Liver (tissue), 9 donors: ENCODE data around the gene PPP1R1A. TPM values are rescaled to one million over a fixed set of nuclear protein-coding genes. Genes with fewer than 3 reads are reported as not detected.

Experiments used
- DNase-seq: peaks from one replicate; pipeline ENCODE4 v3.0.0-alpha.2; 2017; ENCODE audit warnings: low spot score
- H3K27ac ChIP-seq, 2 donors: one replicate each; pipeline ENCODE4 v1.7.0; 2013; ENCODE audit warnings: inconsistent platforms in 2 of 2, low read length in 2 of 2, control low read depth in 1 of 2, low read depth in 1 of 2, mild to moderate bottlenecking in 1 of 2
- H3K27me3 ChIP-seq, 4 donors: one replicate each; pipeline versions ENCODE4 v1.6.1 to v1.7.0; 2013; ENCODE audit warnings: low read length in 3 of 4, inconsistent platforms in 1 of 4, mild to moderate bottlenecking in 1 of 4, moderate library complexity in 1 of 4; ENCODE audit not compliant: control insufficient read depth in 4 of 4, insufficient read depth in 4 of 4
- H3K36me3 ChIP-seq, 4 donors: one replicate each; pipeline versions ENCODE4 v1.6.1 to v1.7.0; 2013; ENCODE audit warnings: low read length in 3 of 4, mild to moderate bottlenecking in 3 of 4, low read depth in 1 of 4, moderate library complexity in 1 of 4; ENCODE audit not compliant: control insufficient read depth in 4 of 4, insufficient read depth in 3 of 4
- H3K4me1 ChIP-seq, 4 donors: one replicate each; pipeline versions ENCODE4 v1.6.1 to v1.7.0; 2013; ENCODE audit warnings: low read length in 3 of 4, mild to moderate bottlenecking in 3 of 4, moderate library complexity in 1 of 4; ENCODE audit not compliant: control insufficient read depth in 4 of 4, insufficient read depth in 4 of 4
- H3K4me3 ChIP-seq, 3 donors: one replicate each; pipeline versions ENCODE4 v1.6.1 to v1.7.0; 2013; ENCODE audit warnings: low read length in 3 of 3, control low read depth in 1 of 3, low read depth in 1 of 3, mild to moderate bottlenecking in 1 of 3
- H3K9ac ChIP-seq, 2 donors: one replicate each; pipeline ENCODE4 v1.7.0; 2013; ENCODE audit warnings: low read length in 2 of 2, mild to moderate bottlenecking in 2 of 2, moderate library complexity in 2 of 2, control low read depth in 1 of 2, low read depth in 1 of 2
- H3K9me3 ChIP-seq, 4 donors: one replicate each; pipeline versions ENCODE4 v1.6.1 to v1.7.0; 2013; ENCODE audit warnings: low read length in 3 of 4; ENCODE audit not compliant: control insufficient read depth in 4 of 4
- ATF3 ChIP-seq: IDR thresholded peaks from 2 replicates; pipeline ENCODE4 v1.6.1; 2016; ENCODE audit warnings: antibody characterized with exemption
- FOXA1 ChIP-seq: IDR thresholded peaks from 2 replicates; pipeline ENCODE4 v1.6.1; 2016; ENCODE audit warnings: antibody characterized with exemption
- FOXA2 ChIP-seq: IDR thresholded peaks from 2 replicates; pipeline ENCODE4 v1.6.1; 2016; ENCODE audit warnings: antibody characterized with exemption
- GABPA ChIP-seq, 2 donors: IDR thresholded peaks in 1 of 2; conservative IDR thresholded peaks in 1 of 2; 2 replicates each; pipeline ENCODE4 v1.6.1; 2016; ENCODE audit warnings: antibody characterized with exemption in 2 of 2, mild to moderate bottlenecking in 1 of 2, moderate library complexity in 1 of 2
- HNF4A ChIP-seq, 2 donors: conservative IDR thresholded peaks; 2 replicates each; pipeline ENCODE4 v1.6.1; 2016; ENCODE audit warnings: antibody characterized with exemption in 2 of 2, mild to moderate bottlenecking in 2 of 2
- HNF4G ChIP-seq: IDR thresholded peaks from 2 replicates; pipeline ENCODE4 v1.6.1; 2016; ENCODE audit warnings: antibody characterized with exemption
- JUND ChIP-seq, 2 donors: IDR thresholded peaks; 2 replicates each; pipeline ENCODE4 v1.6.1; 2016; ENCODE audit warnings: antibody characterized with exemption in 2 of 2
- MAX ChIP-seq: IDR thresholded peaks from 2 replicates; pipeline ENCODE4 v1.6.1; 2016; ENCODE audit warnings: antibody characterized with exemption
- NR2F2 ChIP-seq: IDR thresholded peaks from 2 replicates; pipeline ENCODE4 v1.6.1; 2016; ENCODE audit warnings: antibody characterized with exemption
- RAD21 ChIP-seq, 2 donors: IDR thresholded peaks; 2 replicates each; pipeline ENCODE4 v1.6.1; 2016; ENCODE audit warnings: antibody characterized with exemption in 2 of 2, mild to moderate bottlenecking in 2 of 2
- REST ChIP-seq: IDR thresholded peaks from 2 replicates; pipeline ENCODE4 v1.6.1; 2016; ENCODE audit warnings: antibody characterized with exemption, mild to moderate bottlenecking
- RXRA ChIP-seq, 2 donors: IDR thresholded peaks; 2 replicates each; pipeline ENCODE4 v1.6.1; 2017 to 2018; ENCODE audit warnings: antibody characterized with exemption in 2 of 2, mild to moderate bottlenecking in 1 of 2
- SP1 ChIP-seq: IDR thresholded peaks from 2 replicates; pipeline ENCODE4 v1.6.1; 2018; ENCODE audit warnings: antibody characterized with exemption, mild to moderate bottlenecking
- TAF1 ChIP-seq: conservative IDR thresholded peaks from 2 replicates; pipeline ENCODE4 v1.6.1; 2016; ENCODE audit warnings: antibody characterized with exemption, mild to moderate bottlenecking
- ZBTB33 ChIP-seq: IDR thresholded peaks from 2 replicates; pipeline ENCODE4 v1.6.1; 2016; ENCODE audit warnings: antibody characterized with exemption
- WGBS: extraction: QIAGEN DNeasy Blood & Tissue Kit; methylation state at CpG from one replicate; pipeline ENCODE4 v1.1.7; 2013; 5-methylcytosine and 5-hydroxymethylcytosine counted together
- polyA plus RNA-seq, 2 donors: library from polyadenylated mRNA; stranded (reverse) in 1 of 2; unstranded in 1 of 2; fragments of 200-250 nt in 1 of 2; fragments of >200 nt in 1 of 2; fragmentation: Nextera tagmentation in 1 of 2; extraction: Ambion mirVana in 1 of 2; gene quantifications; one replicate each; pipeline versions ENCODE4 v1.2.1 to v1.2.3, GENCODE V29; 2013 to 2015
- total RNA-seq, 2 donors: library from RNA; depleted of rRNA; stranded (reverse); fragments of >200 nt; gene quantifications; one replicate each; pipeline ENCODE4 v1.2.3, GENCODE V29; 2014
- donor health status: healthy.
- donor health status: healthy.
- donor health status: healthy.
- donor health status: healthy.
- donor health status: healthy.

The PPP1R1A gene
- total and polyA plus RNA-seq, 4 donors = 8.1 to 182 (median 43.8) TPM

- TF ChIP-seq REST (no peak), NR2F2 (no peak)
Measured at GRCh38 chr12:54622463-54623183, 34.2 kb upstream of the PPP1R1A start (continued).

- Histone ChIP-seq H3K9ac (no peak overlapping the region), H3K4me3 (no peak overlapping the region), H3K9me3 (no peaks in the 10 kb centered on the region), H3K27me3 (peaks cover 0 to 8% (median 0%) of the 10 kb centered on the region in 4 donors), H3K36me3 (no peaks in the 10 kb centered on the region), H3K27ac (no peak overlapping the region), H3K4me1 (no peaks in the 10 kb centered on the region)
- DNase-seq = no peak
- WGBS = 67% methylated on average over 6 of the region's 6 CpGs
- TF ChIP-seq FOXA2 = no peak
- no peak for TF ChIP-seq HNF4G
Measured at GRCh38 chr12:54616933-54617680, 28.6 kb upstream of the PPP1R1A start.

- peaks cover 0 to 8% (median under 1%) of the 10 kb centered on the region in 4 donors for H3K27me3 ChIP-seq
- H3K27ac ChIP-seq = no peak overlapping the region
- WGBS = 73% methylated on average over 1 of the region's 1 CpG
- no peaks in the 10 kb centered on the region for H3K36me3 ChIP-seq
- no peak overlapping the region for H3K9ac ChIP-seq
- H3K4me3 ChIP-seq = no peak overlapping the region
- DNase-seq = no peak
- no peaks in the 10 kb centered on the region for H3K4me1 ChIP-seq
- TF ChIP-seq NR2F2 (no peak), RAD21 (IDR thresholded peaks at IDR 0.05) (no peak), MAX (no peak), RXRA (IDR thresholded peaks at IDR 0.05) (no peak), SP1 (no peak), FOXA1 (no peak), HNF4A (conservative IDR thresholded peaks at IDR 0.05) (no peak), TAF1 (no peak), ATF3 (no peak), GABPA (IDR thresholded peaks at IDR 0.05 in 1 of 2, conservative IDR thresholded peaks at IDR 0.05 in 1 of 2) (no peak), ZBTB33 (no peak), HNF4G (no peak), JUND (IDR thresholded peaks at IDR 0.05) (no peak)
- H3K9me3 ChIP-seq = no peaks in the 10 kb centered on the region
Measured at GRCh38 chr12:54612225-54612750, 23.8 kb upstream of the PPP1R1A start.
